ENCODE measurements around the gene SAP30L.

DNA sequence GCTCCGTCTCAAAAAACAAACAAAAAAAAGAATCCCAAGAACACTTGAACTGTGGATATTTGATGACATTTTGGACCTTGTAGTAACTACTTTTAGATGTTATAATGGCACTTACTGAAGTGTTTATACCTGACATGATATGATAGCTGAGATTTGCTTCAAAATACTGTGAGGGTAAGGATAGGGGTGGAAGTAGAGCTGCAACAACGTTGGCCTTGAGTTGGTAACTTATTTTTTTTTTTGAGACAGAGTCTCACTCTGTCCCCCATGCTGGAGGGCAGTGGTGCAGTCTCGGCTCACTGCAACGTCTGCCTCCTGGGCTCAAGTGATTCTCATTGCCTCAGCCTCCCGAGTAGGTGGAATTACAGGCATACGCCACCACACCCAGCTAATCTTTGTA, 30.7 kb upstream of the SAP30L start:
- TF ChIP-seq, protein P1, sequence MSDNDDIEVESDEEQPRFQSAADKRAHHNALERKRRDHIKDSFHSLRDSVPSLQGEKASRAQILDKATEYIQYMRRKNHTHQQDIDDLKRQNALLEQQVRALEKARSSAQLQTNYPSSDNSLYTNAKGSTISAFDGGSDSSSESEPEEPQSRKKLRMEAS (IDR thresholded peaks at IDR 0.05): no peak
- TF ChIP-seq, protein P2, sequence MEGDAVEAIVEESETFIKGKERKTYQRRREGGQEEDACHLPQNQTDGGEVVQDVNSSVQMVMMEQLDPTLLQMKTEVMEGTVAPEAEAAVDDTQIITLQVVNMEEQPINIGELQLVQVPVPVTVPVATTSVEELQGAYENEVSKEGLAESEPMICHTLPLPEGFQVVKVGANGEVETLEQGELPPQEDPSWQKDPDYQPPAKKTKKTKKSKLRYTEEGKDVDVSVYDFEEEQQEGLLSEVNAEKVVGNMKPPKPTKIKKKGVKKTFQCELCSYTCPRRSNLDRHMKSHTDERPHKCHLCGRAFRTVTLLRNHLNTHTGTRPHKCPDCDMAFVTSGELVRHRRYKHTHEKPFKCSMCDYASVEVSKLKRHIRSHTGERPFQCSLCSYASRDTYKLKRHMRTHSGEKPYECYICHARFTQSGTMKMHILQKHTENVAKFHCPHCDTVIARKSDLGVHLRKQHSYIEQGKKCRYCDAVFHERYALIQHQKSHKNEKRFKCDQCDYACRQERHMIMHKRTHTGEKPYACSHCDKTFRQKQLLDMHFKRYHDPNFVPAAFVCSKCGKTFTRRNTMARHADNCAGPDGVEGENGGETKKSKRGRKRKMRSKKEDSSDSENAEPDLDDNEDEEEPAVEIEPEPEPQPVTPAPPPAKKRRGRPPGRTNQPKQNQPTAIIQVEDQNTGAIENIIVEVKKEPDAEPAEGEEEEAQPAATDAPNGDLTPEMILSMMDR (IDR thresholded peaks at IDR 0.05; ENCODE audit: low read depth, low read length, missing input control): no peak
- no peak for TF ChIP-seq YY1 (IDR thresholded peaks at IDR 0.05)
